Fibroblast of lung (primary cell): ENCODE data around the gene TMPRSS3. TPM values are rescaled to one million over a fixed set of nuclear protein-coding genes. Genes with fewer than 3 reads are reported as not detected.

Source experiments
- DNase-seq, 2 donors: peaks; one replicate each; pipeline versions ENCODE4 v3.0.0 to v3.0.0-alpha.2; 2010; ENCODE audit warnings: low read depth in 2 of 2
- H2AFZ ChIP-seq: 2 replicates; pipeline ENCODE4 v1.5.1; 2012; ENCODE audit warnings: low read length, control low read depth, inconsistent platforms
- H3K27ac ChIP-seq: 2 replicates; pipeline ENCODE4 v1.5.1; 2011; ENCODE audit warnings: low read length, control low read depth; ENCODE audit not compliant: insufficient read depth
- H3K27me3 ChIP-seq: 2 replicates; pipeline ENCODE4 v1.5.1; 2011; ENCODE audit warnings: mild to moderate bottlenecking, low read length; ENCODE audit not compliant: control insufficient read depth, insufficient read depth
- H3K36me3 ChIP-seq: 2 replicates; pipeline ENCODE4 v1.5.1; 2011; ENCODE audit warnings: low read length; ENCODE audit not compliant: control insufficient read depth, insufficient read depth
- H3K4me1 ChIP-seq: 2 replicates; pipeline ENCODE4 v1.5.1; 2011; ENCODE audit warnings: low read length; ENCODE audit not compliant: control insufficient read depth, insufficient read depth; ENCODE audit errors: extremely low read depth
- H3K4me2 ChIP-seq: 2 replicates; pipeline ENCODE4 v1.5.1; 2011; ENCODE audit warnings: low read length, control low read depth; ENCODE audit not compliant: insufficient read depth; ENCODE audit errors: extremely low read depth
- H3K4me3 ChIP-seq, 4 experiments: fragments of 200-600 bp in 1 of 4; sonication (generic) in 1 of 4; replicated peaks in 1 of 4; 2 replicates each; pipeline ENCODE4 v1.5.1; 2011 to 2016; ENCODE audit warnings: low read length in 4 of 4, low read depth in 3 of 4, mild to moderate bottlenecking in 3 of 4, control low read depth in 2 of 4, inconsistent platforms in 1 of 4, mixed read lengths in 1 of 4; ENCODE audit not compliant: insufficient read depth in 1 of 4; ENCODE audit errors: control extremely low read depth in 1 of 4
- H3K79me2 ChIP-seq: 2 replicates; pipeline ENCODE4 v1.5.1; 2012; ENCODE audit warnings: mild to moderate bottlenecking, low read length, inconsistent platforms; ENCODE audit not compliant: control insufficient read depth, insufficient read depth
- H3K9ac ChIP-seq: 2 replicates; pipeline ENCODE4 v1.5.1; 2011; ENCODE audit warnings: mild to moderate bottlenecking, low read length, control low read depth; ENCODE audit not compliant: insufficient read depth
- H3K9me3 ChIP-seq: 2 replicates; pipeline ENCODE4 v1.5.1; 2012; ENCODE audit warnings: low read depth, low read length; ENCODE audit not compliant: control insufficient read depth, insufficient read depth
- H4K20me1 ChIP-seq: 2 replicates; pipeline ENCODE4 v1.5.1; 2011; ENCODE audit warnings: low read length; ENCODE audit not compliant: control insufficient read depth, insufficient read depth; ENCODE audit errors: extremely low read depth
- CTCF ChIP-seq, 2 donors: IDR thresholded peaks in 1 of 2; conservative IDR thresholded peaks in 1 of 2; 1 replicate in 1 of 2; 2 replicates in 1 of 2; pipeline ENCODE4 v1.5.1; 2011 to 2012; ENCODE audit warnings: low read length in 2 of 2, control low read depth in 1 of 2, inconsistent platforms in 1 of 2, low read depth in 1 of 2, mild to moderate bottlenecking in 1 of 2
- EZH2 ChIP-seq: IDR thresholded peaks from 2 replicates; pipeline ENCODE4 v1.5.1; 2012; ENCODE audit warnings: low read length, control low read depth, mild to moderate bottlenecking; ENCODE audit errors: missing control alignments
- polyA plus RNA-seq, 2 donors: library from polyadenylated mRNA; depleted of rRNA in 1 of 2; stranded (reverse) in 1 of 2; unstranded in 1 of 2; fragments of >200 nt; gene quantifications; 2 replicates each; pipeline ENCODE4 v1.2.1, GENCODE V29; 2011 to 2012; ENCODE audit warnings: missing spikeins in 1 of 2
- total RNA-seq: library from RNA; depleted of rRNA; stranded (reverse); fragments of >200 nt; gene quantifications from 2 replicates; pipeline ENCODE4 v1.2.1, GENCODE V29; 2014

Gene TMPRSS3
- total and polyA plus RNA-seq, 2 donors (not counting 1 experiment from before 2014, with no cell fraction given): not detected

GRCh38 chr21:42341776-42342542 lies 53.9 kb downstream of the TMPRSS3 start:
- no peak overlapping the region for H3K27ac ChIP-seq
- no peak overlapping the region for H3K4me3 ChIP-seq
- no peaks in the 10 kb centered on the region for H4K20me1 ChIP-seq
- no peak overlapping the region for H2AFZ ChIP-seq
- no peak for DNase-seq
- no peaks in the 10 kb centered on the region for H3K36me3 ChIP-seq
- no peaks in the 10 kb centered on the region for H3K4me1 ChIP-seq
- no peak overlapping the region for H3K4me2 ChIP-seq
- no peak overlapping the region for H3K9ac ChIP-seq
- TF ChIP-seq EZH2 (no peak), CTCF (conservative IDR thresholded peaks at IDR 0.05 in 1 of 2, IDR thresholded peaks at IDR 0.05 in 1 of 2; ENCODE audit: low read depth in 1 of 2, low read length in 2 of 2) (no peak)
- H3K79me2 ChIP-seq: no peaks in the 10 kb centered on the region
- H3K9me3 ChIP-seq: no peaks in the 10 kb centered on the region
- H3K27me3 ChIP-seq: peaks cover 2% of the 10 kb centered on the region

- DNase-seq: no peak
- Histone ChIP-seq H3K27ac (no peak overlapping the region), H2AFZ (no peak overlapping the region), H3K4me3 (no peak overlapping the region), H3K4me2 (no peak overlapping the region), H3K9ac (no peak overlapping the region), H3K4me1 (no peaks in the 10 kb centered on the region), H4K20me1 (no peaks in the 10 kb centered on the region), H3K79me2 (no peaks in the 10 kb centered on the region), H3K36me3 (no peaks in the 10 kb centered on the region), H3K9me3 (no peaks in the 10 kb centered on the region), H3K27me3 (peaks cover 2% of the 10 kb centered on the region)
- TF ChIP-seq CTCF (conservative IDR thresholded peaks at IDR 0.05 in 1 of 2, IDR thresholded peaks at IDR 0.05 in 1 of 2; ENCODE audit: low read depth in 1 of 2, low read length in 2 of 2) (no peak), EZH2 (no peak)
Measured at GRCh38 chr21:42340187-42341050, 55.4 kb downstream of the TMPRSS3 start.
